Mucosa of stomach (tissue), 1 donor: ENCODE measurements around the gene DDIAS.
A peak's percentile ranks its signal among the peaks of the same experiment; 100 is the strongest.

Experiments used
- H3K27me3 ChIP-seq: one replicate; pipeline ENCODE4 v1.7.0; 2013; ENCODE audit warnings: mild to moderate bottlenecking, low read length; ENCODE audit not compliant: control insufficient read depth, insufficient read depth
- H3K36me3 ChIP-seq: one replicate; pipeline ENCODE4 v1.7.0; 2013; ENCODE audit warnings: low read length; ENCODE audit not compliant: control insufficient read depth, insufficient read depth
- H3K4me1 ChIP-seq: one replicate; pipeline ENCODE4 v1.7.0; 2013; ENCODE audit warnings: mild to moderate bottlenecking, low read length; ENCODE audit not compliant: control insufficient read depth, insufficient read depth
- H3K4me3 ChIP-seq: one replicate; pipeline ENCODE4 v1.7.0; 2013; ENCODE audit warnings: low read length
- H3K9ac ChIP-seq: one replicate; pipeline ENCODE4 v1.7.0; 2013; ENCODE audit warnings: mild to moderate bottlenecking, low read length, moderate library complexity
- H3K9me3 ChIP-seq: one replicate; pipeline ENCODE4 v1.7.0; 2013; ENCODE audit warnings: mild to moderate bottlenecking, low read length, moderate library complexity; ENCODE audit not compliant: control insufficient read depth
- donor health status: Pancreatic carcinoma.

Gene DDIAS

GRCh38 chr11:82895437-82896091 is 6.0 kb upstream of the DDIAS start:
- Histone ChIP-seq H3K36me3 (no peaks in the 10 kb centered on the region), H3K9me3 (no peaks in the 10 kb centered on the region), H3K9ac (no peak overlapping the region), H3K4me3 (no peak overlapping the region), H3K4me1 (peaks cover 9% of the 10 kb centered on the region), H3K27me3 (no peaks in the 10 kb centered on the region)

DNA sequence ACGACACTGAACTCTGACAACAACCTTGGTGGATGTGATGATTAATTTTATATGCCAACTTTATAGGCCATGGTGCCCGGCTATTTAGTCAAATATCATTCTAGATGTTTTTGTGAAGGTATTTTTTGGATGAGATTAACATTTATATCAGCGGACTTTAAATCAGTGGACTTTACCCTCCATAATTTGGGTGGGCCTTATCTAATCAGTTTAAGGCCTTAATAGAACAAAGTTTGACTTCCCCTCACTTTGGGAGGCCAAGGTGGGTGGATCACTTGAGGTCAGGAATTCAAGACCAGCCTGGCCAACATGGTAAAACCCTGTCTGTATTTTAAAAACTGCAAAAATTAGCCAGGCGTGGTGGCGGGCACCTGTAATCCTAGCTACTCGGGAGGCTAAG is 5.4 kb upstream of the DDIAS start:
- no peak overlapping the region for H3K4me3 ChIP-seq
- no peaks in the 10 kb centered on the region for H3K27me3 ChIP-seq
- H3K36me3 ChIP-seq, result no peaks in the 10 kb centered on the region
- H3K4me1 ChIP-seq, result peaks cover 9% of the 10 kb centered on the region
- no peaks in the 10 kb centered on the region for H3K9me3 ChIP-seq
- H3K9ac ChIP-seq, result no peak overlapping the region

- Histone ChIP-seq H3K4me1 (peaks cover 18% of the 10 kb centered on the region), H3K36me3 (no peaks in the 10 kb centered on the region), H3K4me3 (no peak overlapping the region), H3K9me3 (no peaks in the 10 kb centered on the region), H3K27me3 (no peaks in the 10 kb centered on the region), H3K9ac (no peak overlapping the region)
Observed at GRCh38 chr11:82898241-82898640, 3.3 kb upstream of the DDIAS start.

DNA sequence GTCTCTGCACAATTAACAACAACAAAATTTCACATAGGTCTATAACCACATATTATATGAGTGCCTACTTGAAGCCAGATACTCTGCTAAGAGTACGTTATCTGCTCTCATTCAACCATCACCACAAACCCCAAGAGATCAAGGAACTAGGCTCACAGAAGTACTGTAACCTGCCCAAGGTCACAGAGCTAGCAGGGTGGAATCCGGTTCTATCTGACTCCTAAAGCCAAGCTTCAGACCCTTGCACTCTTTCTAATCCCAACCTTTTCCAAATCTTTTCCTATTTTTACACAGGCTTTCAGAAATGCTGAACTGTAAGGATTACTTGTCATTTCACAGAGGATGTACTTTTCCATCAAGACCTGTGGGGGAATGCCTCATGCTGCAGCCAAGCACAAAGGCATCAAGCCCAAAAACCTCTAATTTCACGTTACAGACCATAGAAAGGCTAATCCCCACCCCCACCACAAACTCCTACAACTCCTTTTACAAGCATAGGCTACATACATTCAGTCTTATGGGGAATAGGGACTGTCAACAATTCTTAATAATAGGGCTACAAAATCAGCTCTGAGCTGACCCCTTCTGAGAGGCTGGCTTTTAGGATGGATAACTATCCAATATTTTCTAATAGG is 2.2 kb upstream of the DDIAS start:
- Histone ChIP-seq H3K36me3 (no peaks in the 10 kb centered on the region), H3K9me3 (no peaks in the 10 kb centered on the region), H3K27me3 (no peaks in the 10 kb centered on the region), H3K4me3 (peak overlapping the region; percentile 70), H3K9ac (peak overlapping the region; percentile 88), H3K4me1 (peaks cover 18% of the 10 kb centered on the region)

DNA sequence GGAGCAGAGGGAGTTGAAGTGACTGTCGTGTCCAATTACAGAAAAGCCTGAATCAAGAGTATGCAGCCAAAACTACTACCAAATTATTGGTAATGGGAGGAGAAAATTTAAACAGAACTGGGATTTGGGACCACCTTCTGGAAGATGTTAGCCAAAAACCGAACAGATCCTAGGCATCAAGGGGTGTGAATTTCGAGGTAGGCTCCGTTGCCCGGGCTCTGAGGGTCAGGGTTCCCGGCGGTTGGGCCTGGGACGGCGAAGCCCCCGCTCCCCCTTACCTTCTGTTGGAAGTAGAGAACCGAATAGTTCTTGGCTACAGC is 1.6 kb upstream of the DDIAS start:
- no peaks in the 10 kb centered on the region for H3K9me3 ChIP-seq
- peak overlapping the region; percentile 88 for H3K9ac ChIP-seq
- H3K4me1 ChIP-seq, result peaks cover 18% of the 10 kb centered on the region
- peak overlapping the region; percentile 70 for H3K4me3 ChIP-seq
- no peaks in the 10 kb centered on the region for H3K36me3 ChIP-seq
- H3K27me3 ChIP-seq, result no peaks in the 10 kb centered on the region

DNA sequence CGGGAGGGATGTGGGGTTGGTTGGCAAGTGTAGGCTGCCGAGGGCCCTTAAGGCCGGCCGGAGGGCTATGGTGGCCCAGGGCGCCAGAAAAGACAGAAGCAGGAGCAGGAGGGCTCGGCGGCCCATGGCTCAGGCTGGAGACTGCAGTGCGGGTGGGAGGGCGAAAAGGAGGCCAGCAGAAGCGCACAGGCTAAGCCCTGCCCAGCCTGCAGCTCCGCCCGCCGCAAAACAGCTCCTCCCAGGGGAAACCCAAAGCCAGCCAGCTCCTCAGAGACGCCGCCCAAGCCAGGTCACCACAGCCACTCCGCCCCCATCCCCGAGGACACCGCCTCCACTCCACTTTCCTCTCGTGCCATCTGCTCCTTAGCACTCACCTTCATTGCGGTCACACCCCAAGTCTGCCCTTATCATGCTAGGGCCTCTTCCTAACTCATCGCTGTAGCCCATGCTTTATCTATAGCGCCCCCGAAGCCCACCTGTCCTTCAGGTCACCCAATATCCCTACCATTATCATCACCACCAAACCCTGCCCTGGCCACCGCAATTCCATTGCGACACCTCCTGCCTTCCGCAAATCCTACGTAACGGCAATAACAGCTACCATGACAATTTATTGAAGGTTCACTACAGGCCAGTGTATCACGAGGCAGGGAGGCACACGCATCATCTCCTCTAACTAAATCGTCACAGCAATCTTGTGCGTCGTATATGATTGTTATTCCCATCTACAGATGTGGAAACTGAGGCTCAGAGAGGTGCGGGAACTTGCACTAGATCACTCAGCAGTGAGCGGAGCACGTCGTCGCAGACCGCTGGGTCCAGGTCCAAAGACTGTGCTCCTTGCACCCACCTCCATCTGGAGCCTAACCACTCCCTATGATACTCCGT is 1.0 kb upstream of the DDIAS start, which contains the start of gene PRCP:
PRCP (minus strand) TSS at position 154 of the 888 bp plus-strand sequence; CDS start at position 126, 28 bp downstream.
- no peaks in the 10 kb centered on the region for H3K36me3 ChIP-seq
- peaks cover 18% of the 10 kb centered on the region for H3K4me1 ChIP-seq
- no peaks in the 10 kb centered on the region for H3K27me3 ChIP-seq

GRCh38 chr11:82901922-82902485 is 468 bp downstream of the DDIAS start:
- peak overlapping the region; percentile 27 for H3K9ac ChIP-seq
- H3K9me3 ChIP-seq, result no peaks in the 10 kb centered on the region
- H3K36me3 ChIP-seq, result no peaks in the 10 kb centered on the region
- no peaks in the 10 kb centered on the region for H3K27me3 ChIP-seq
- H3K4me3 ChIP-seq, result peak overlapping the region; percentile 70
- H3K4me1 ChIP-seq, result peaks cover 18% of the 10 kb centered on the region

More for the DNA sequence above, 1.0 kb upstream of the DDIAS start, which contains the start of gene PRCP:
- H3K9me3 ChIP-seq, result no peaks in the 10 kb centered on the region
- H3K9ac ChIP-seq, result peak within 1 kb of the TSS; percentile 88
- peak within 1 kb of the TSS; percentile 70 for H3K4me3 ChIP-seq

- Histone ChIP-seq H3K4me1 (peaks cover 18% of the 10 kb centered on the region), H3K27me3 (no peaks in the 10 kb centered on the region), H3K9me3 (no peaks in the 10 kb centered on the region), H3K36me3 (no peaks in the 10 kb centered on the region), H3K9ac (no peak overlapping the region), H3K4me3 (no peak overlapping the region)
Observed at GRCh38 chr11:82902880-82903279, 1.3 kb downstream of the DDIAS start.

DNA sequence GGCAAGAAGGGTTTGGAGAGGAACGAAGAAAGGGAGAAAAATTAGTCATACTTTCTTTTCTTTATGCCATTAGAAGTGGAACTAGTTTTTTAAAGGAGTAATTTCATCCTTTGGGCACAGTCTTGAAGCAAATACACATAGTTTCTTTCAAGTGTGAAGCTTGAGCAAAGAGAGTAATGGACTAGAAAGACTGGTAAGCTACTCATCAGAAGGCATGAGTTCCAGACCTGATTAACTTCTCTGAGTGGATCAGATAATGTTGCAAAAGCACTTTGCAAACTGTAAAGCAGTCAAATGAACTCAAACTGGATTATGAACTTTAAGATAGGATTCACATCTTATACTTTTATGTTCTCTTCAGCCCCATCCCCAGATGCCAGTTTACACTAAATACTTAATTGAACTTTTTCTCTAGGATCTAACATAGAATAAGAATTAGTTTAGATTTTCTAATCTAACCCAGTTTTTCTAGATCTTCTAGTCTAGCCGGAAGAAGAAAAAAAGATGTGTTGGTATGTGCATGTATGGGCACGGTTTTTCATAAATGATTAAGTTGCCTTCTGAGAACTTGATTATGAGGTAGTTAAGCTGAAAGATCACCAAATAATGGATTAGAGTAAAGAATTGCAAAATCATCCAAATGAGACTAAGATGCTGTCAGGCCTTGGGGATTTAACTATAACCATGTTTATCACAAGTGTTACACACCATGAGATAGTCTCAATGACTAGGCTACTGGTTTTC is 2.5 kb downstream of the DDIAS start:
- H3K9me3 ChIP-seq, result no peaks in the 10 kb centered on the region
- H3K4me3 ChIP-seq, result no peak overlapping the region
- H3K36me3 ChIP-seq, result no peaks in the 10 kb centered on the region
- H3K27me3 ChIP-seq, result no peaks in the 10 kb centered on the region
- no peak overlapping the region for H3K9ac ChIP-seq
- H3K4me1 ChIP-seq, result peaks cover 18% of the 10 kb centered on the region

GRCh38 chr11:82906236-82906635 is 4.7 kb downstream of the DDIAS start:
- no peak overlapping the region for H3K9ac ChIP-seq
- H3K9me3 ChIP-seq, result no peaks in the 10 kb centered on the region
- H3K4me3 ChIP-seq, result no peak overlapping the region
- peaks cover 9% of the 10 kb centered on the region for H3K4me1 ChIP-seq
- no peaks in the 10 kb centered on the region for H3K27me3 ChIP-seq
- no peaks in the 10 kb centered on the region for H3K36me3 ChIP-seq

GRCh38 chr11:82906931-82907330 is 5.4 kb downstream of the DDIAS start:
- Histone ChIP-seq H3K36me3 (no peaks in the 10 kb centered on the region), H3K9me3 (no peaks in the 10 kb centered on the region), H3K4me3 (no peak overlapping the region), H3K4me1 (peaks cover 6% of the 10 kb centered on the region), H3K27me3 (no peaks in the 10 kb centered on the region), H3K9ac (no peak overlapping the region)
